Epithelial cell of prostate (primary cell): Measurements from ENCODE around the gene TDRD10.

Source experiments
- DNase-seq: peaks from one replicate; pipeline ENCODE4 v3.0.0-alpha.2; 2011; ENCODE audit warnings: low read depth, low spot score
- H3K27ac ChIP-seq: fragments of 450-650 bp; 2 replicates; pipeline ENCODE4 v1.5.1; 2017; ENCODE audit warnings: mild to moderate bottlenecking

The TDRD10 gene

GRCh38 chr1:154550070-154550469 is 48.1 kb downstream of the TDRD10 start:
- H3K27ac ChIP-seq = no peak overlapping the region
- DNase-seq = no peak

DNA sequence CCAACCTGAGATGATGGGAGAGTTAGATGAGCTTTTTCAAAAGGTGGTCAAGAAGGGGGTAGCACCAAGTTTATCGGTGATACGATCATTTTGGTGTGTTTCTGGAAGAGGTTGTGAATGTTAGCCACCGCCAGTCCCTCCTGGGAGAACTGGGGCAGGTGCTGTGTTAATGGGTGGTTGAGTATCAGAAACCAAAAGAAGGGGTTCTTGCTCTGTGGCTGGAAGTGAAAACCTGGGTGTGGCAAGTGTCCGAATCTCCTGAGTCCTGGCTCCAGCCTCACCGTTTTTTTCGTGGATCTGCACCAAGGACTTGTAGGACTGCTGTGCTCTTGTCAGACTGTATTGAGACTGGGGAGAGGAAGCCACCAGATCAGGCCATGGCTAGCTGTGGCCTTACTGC is 48.6 kb downstream of the TDRD10 start:
- DNase-seq = no peak

GRCh38 chr1:154551474-154551873 is 49.5 kb downstream of the TDRD10 start:
- H3K27ac ChIP-seq = no peak overlapping the region
- DNase-seq = no peak

More for the DNA sequence above, 48.6 kb downstream of the TDRD10 start:
- no peak overlapping the region for H3K27ac ChIP-seq

DNA sequence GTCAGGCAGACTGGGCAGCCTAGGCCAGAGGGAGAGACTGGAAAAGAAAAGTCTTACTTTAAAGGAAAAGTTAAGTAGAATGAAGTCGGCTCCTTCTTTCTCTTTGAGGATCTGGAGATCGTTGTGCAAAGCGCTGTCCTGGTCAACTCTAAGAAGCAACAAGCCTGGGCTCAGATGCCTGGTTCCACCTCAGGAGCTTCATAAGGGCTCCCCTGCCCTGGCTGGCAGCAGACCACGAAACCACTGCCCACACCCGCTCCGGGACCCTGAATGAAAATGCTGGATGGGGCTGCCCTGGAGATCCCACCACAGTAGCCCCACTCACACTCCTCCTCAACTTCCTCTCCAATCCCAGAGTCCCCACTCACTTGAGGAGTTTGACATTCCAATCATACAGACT is 50.0 kb downstream of the TDRD10 start:
- DNase-seq = no peak
- no peak overlapping the region for H3K27ac ChIP-seq

- DNase-seq = peak; percentile 20
- H3K27ac ChIP-seq = peak overlapping the region; percentile 49
Observed at GRCh38 chr1:154553056-154554030, 51.3 kb downstream of the TDRD10 start.

- no peak overlapping the region for H3K27ac ChIP-seq
- DNase-seq = no peak
Observed at GRCh38 chr1:154556422-154556821, 54.4 kb downstream of the TDRD10 start.

GRCh38 chr1:154557248-154557938 is 55.4 kb downstream of the TDRD10 start:
- peak overlapping the region; percentile 84 for H3K27ac ChIP-seq
- no peak for DNase-seq

DNA sequence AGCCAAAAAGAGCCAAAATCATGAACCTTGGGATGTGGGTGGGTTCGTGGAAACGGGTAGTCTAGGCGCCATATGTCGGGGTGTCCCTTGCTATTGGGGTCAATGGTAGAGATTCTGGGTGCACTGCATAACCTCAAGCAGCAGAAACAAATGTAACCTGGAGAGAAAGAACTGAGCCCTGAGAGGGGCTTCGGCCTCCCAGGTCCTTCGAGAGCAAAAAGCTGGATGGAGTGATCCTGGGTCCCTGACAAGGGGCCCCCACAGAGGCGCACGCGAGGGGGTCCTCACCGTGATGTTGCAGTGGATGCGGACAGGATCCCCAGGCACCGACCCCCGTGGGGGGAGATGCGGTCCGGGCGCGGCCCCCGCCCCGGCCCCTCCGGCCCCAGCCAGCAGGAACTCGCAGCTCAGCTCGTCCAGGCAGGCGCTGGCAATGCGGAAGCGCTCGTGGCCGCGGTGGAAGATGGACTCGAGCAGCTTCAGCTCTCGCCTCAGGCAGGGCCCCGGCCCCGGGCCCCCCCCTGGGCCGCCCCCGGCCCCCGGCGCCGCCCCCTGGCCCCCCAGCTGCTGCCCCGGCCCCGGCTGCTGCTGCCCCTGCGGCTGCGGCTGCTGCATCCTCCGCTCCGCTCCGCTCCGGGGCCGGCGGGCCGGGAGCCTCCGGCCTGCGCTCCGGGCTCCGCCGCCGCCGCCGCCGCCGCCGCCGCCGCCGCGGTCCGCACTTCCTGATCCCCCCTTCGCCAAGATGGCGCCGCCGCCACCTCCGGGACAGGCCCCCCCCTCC is 56.1 kb downstream of the TDRD10 start, which contains the start of gene UBE2Q1:
TSS of gene UBE2Q1 (minus strand) at position 724 of the 781 bp plus-strand sequence. CDS start at position 615, 109 bp downstream.
- no peak for DNase-seq
- peak within 1 kb of the TSS; percentile 84 for H3K27ac ChIP-seq

DNA sequence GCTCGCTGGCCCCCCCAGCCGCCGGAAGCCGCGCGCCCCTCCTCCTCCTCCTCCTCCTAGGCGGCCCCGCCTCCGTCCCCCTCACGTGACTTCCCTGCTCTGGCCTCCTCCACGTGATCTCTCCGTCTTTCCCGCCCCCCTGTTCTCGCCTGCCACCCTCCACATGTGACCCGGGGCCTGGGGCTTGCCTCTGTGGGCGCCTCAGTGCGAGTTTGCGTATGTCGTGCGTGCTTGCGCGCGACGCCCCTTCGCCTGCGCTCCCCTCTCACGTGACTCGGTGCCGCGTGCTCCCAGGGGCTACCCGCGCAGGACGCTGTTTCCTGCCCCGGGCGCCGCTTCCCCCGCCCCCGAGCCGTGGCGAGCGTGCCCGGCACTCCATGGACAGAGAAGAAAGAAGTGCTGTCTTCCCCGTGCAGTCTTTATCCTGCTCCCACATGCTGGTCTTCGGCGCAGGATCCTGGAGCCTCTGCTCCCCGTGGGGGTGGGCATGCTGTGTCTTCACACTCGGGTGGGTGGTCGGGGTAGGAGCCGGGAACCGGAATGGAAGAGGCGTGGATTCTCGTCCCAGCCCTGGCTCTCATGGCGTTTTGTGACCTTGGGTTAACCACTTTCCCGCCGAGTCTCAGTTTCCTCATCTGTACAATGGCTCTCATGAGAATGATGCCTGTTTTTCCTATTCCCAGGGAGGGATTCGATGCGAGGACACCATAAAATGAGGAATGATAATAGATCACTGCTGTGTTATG is 56.9 kb downstream of the TDRD10 start:
- DNase-seq = peak; percentile 81
- peak overlapping the region; percentile 84 for H3K27ac ChIP-seq

GRCh38 chr1:154559466-154560044 is 57.5 kb downstream of the TDRD10 start:
- peak overlapping the region; percentile 84 for H3K27ac ChIP-seq
- peak; percentile 43 for DNase-seq

DNA sequence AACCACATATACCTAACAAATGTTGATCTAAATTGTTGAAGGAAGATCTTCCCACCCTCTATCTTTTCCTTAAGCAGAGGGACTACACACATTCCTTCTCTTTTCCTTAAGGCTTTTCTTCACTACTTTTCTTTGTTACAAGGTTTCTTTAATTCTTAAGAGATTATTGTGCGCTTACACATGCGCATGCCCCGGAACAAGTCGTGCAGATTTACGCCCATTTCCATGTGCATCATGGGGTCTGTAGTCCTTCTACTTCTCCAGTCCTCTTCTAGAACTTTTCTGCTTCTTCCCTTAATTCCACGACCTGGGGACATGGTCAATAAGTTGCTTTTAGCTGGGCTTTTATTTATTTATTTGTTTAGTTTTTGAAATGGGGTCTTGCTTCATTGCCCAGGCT is 63.9 kb downstream of the TDRD10 start:
- DNase-seq = no peak
- H3K27ac ChIP-seq = no peak overlapping the region

- H3K27ac ChIP-seq = no peak within 1 kb of the TSS
- no peak for DNase-seq
Observed at GRCh38 chr1:154567386-154568156, 65.6 kb downstream of the TDRD10 start, which contains the start of gene CHRNB2. CHRNB2 (plus strand) TSS chr1:154567778; CDS start chr1:154568045, 267 bp downstream.

GRCh38 chr1:154568157-154568815 is 66.3 kb downstream of the TDRD10 start:
- no peak for DNase-seq
- H3K27ac ChIP-seq = no peak overlapping the region

GRCh38 chr1:154571244-154571963 is 69.4 kb downstream of the TDRD10 start:
- H3K27ac ChIP-seq = no peak overlapping the region
- no peak for DNase-seq

DNA sequence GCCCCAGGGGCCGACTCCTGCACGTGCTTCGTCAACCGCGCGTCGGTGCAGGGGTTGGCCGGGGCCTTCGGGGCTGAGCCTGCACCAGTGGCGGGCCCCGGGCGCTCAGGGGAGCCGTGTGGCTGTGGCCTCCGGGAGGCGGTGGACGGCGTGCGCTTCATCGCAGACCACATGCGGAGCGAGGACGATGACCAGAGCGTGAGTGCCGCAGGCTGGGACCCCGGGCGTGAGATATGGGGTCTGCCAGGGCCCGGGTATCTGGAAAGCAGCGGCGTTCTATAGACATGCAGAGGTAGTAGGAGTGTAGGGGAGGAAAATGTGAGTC is 69.9 kb downstream of the TDRD10 start:
- no peak overlapping the region for H3K27ac ChIP-seq

DNA sequence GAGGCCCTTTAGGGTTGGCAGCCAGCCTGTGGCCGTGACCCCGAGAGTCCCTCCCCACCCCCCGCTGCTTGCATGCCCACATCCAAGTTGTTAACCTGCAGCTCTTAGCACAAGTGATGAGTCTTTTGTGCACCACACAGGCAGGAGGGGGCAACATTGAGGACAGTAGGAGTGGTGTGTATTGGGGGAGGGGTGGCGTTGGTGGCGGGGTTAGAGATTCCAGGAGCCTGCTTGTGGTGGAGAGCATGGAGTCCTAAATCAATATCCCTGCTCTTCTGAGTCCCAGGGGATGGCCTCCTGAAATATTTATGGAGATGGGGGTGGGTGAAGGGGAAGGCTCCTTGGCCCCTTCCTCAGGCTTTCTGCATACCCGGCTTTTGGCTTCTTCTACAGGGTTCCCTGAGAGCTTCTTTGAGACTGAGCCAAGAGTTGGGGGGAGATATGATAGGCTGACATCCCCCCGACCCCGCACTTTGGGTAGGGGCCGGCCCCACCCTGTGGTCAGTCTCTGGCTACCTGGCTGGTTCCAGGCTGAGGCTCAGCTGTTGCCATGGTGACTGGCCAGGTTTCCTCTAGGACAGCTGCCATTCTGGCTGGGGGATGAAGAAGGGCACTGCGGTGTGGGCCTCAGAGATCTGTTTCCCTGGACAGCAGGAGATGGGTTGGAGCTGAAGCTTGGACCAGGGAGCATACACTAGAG is 70.6 kb downstream of the TDRD10 start:
- DNase-seq = no peak
- H3K27ac ChIP-seq = no peak overlapping the region

More for the DNA sequence above, 69.9 kb downstream of the TDRD10 start:
- no peak for DNase-seq

DNA sequence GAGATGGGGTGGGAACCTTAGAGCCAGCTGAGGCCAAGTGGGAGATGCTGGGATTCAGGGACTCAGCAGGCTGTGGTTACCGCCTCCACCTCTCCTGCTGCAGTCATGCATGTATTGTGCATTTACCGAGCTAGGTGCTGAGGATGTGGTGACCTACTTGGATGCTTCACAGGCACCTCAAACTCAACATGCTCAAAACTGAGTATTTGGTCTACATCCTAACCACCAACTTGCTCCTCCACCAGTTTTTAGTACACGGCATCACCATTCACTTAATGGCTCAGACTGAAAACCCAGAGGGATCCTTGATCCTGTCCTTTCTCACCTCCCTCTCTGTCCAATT is 71.1 kb downstream of the TDRD10 start:
- H3K27ac ChIP-seq = no peak overlapping the region
- DNase-seq = no peak
